ENCODE data around the gene WDR54. TPM values are rescaled to one million over a fixed set of nuclear protein-coding genes. Genes with fewer than 3 reads are reported as not detected.
"Not testable (repeated sequence)": the region's sequence is repeated elsewhere in the genome, so short reads cannot be mapped to it uniquely, and the experiment has no call there.

Gene WDR54
- total RNA-seq, 3 donors from 2014 or later, result 29.1 to 32.1 (median 31.3) TPM

DNA sequence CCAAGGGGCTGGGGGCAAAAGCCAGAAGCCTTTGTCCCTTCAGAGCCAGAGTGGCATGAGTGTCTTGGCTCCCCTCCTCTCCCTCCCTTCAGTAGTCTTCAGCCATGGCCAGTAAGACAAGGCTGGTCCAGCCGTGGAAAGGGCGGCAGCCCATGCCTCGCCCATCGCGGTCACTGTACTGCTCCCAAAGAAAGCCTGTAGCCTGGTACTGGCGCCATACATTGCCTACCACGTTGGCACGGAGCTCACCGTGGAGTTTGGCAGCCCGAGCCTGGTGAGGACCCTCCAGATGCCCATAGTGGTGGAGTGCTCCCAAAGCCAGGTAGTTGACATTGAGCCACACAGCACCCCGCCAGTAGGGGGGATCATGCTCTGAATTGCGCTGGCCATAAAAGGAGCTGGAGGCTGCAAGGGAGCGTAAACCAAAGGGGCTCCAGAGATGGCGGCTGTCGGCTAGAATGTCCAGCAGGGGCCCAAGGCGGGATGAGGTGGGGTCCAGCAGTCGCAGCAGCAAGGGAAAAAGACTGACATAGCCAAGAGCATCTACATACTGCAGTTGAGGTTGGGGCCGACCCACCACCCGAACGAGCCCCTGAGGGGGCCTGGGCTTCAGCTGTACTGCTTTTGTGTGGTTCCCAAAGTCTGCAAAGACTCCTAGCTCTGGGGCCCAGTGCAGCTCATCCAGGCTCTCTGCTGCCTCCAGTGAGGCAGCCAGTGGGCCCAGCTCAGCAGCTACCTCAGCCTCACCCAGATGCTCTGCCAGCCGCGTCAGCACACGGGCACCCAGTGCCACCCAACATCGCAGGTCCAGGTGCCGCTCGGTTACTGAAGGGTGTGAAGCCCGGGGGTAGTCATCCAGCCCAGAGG, 39.9 kb downstream of the WDR54 start:
- no peak for DNase-seq

DNA sequence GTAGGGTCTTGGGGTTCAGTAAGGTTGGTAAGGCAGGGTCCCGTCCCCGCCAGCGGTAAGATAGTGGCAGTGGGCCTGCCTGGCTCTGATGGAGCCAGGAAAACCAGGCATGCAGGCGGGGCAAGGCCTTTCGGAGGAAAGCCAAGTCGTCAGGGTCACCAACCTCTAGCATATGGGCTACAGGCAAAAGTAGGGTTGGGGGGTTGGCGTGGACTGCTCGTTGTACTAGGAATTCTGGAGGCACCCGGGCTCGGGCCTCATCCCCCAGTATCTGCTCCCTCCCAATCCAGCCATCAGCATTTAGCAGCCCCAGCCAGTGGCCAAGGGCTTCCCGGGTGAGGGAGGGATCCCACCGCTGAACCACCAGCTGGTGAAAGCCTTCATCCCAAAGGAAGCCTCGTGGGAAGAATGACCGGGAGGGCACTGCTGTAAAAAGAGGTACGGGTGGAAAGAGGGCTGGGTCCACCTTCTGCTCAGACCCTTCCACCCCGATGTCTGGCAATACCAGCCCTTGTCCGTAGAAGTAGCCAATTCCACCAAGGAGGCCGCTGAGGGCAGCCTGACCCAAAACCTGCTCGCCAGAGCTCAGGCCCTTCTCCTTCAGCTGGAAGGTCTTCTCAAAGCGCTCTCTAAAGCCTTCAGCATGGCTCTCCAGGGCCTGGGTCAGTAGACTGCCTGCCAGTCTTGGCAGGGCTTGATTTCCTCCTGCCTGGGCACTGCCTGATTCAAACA, 40.7 kb downstream of the WDR54 start:
- peaks cover 42% of the 10 kb centered on the region for H3K4me1 Mint-ChIP-seq (ENCODE audit: low read depth)
- no peaks in the 10 kb centered on the region for H3K27me3 Mint-ChIP-seq (ENCODE audit: low read depth)
- DNase-seq (no peak), ATAC-seq (no peak)
- H3K9me3 Mint-ChIP-seq, result no peaks in the 10 kb centered on the region
- no peak overlapping the region for H3K4me3 Mint-ChIP-seq
- peaks cover 12% of the 10 kb centered on the region for H3K36me3 Mint-ChIP-seq (ENCODE audit: insufficient read depth)

More for the DNA sequence above, 39.9 kb downstream of the WDR54 start:
- H3K27me3 Mint-ChIP-seq (ENCODE audit: low read depth), result no peaks in the 10 kb centered on the region
- no peaks in the 10 kb centered on the region for H3K9me3 Mint-ChIP-seq
- peaks cover 14% of the 10 kb centered on the region for H3K36me3 Mint-ChIP-seq (ENCODE audit: insufficient read depth)
- ATAC-seq, result no peak
- peaks cover 49% of the 10 kb centered on the region for H3K4me1 Mint-ChIP-seq (ENCODE audit: low read depth)
- H3K4me3 Mint-ChIP-seq, result no peak overlapping the region

DNA sequence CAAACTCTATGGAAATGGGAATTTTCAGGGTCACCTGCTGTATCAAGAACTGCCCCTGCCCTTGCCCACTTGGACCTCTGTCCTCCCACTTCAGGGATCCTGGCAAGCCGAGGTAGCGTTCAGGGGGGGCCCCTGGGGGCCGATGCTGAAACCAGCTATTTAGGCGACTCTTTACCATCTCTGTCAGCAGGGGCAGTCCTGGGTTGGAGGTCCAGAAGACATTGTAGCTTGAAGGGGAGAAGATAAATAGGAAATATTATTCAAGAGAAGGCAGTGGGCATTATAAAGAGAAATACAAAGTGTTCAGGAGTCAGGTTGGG, 41.2 kb downstream of the WDR54 start:
- no peak for DNase-seq
- Mint-ChIP-seq H3K4me3 (peak overlapping the region; percentile 35), H3K9me3 (no peaks in the 10 kb centered on the region), H3K4me1 (ENCODE audit: low read depth) (peaks cover 39% of the 10 kb centered on the region), H3K36me3 (ENCODE audit: insufficient read depth) (peaks cover 11% of the 10 kb centered on the region), H3K27me3 (ENCODE audit: low read depth) (no peaks in the 10 kb centered on the region)
- no peak for ATAC-seq

DNA sequence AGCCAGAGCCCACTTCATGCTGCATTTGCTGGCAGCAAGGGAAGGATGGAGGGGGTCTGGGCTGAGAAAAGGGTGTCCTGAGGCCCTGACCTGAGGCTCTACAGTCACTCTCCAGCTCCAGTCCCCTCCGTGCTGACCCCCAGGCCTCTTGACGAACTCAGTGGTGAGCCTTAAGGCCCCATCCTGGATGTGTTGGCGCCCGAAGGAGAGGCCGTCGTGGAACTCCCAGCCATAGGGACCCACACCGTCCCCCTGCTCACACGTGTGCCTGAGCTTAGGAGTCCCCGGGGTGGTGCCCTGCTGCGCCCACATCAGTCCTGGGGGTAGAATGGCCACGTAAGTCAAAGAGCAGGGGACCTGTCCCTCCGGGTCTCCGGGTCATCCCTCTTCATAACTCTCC, 42.9 kb downstream of the WDR54 start:
- Mint-ChIP-seq H3K36me3 (ENCODE audit: insufficient read depth) (peaks cover 11% of the 10 kb centered on the region), H3K4me3 (peak overlapping the region; percentile 96), H3K27me3 (ENCODE audit: low read depth) (no peaks in the 10 kb centered on the region), H3K4me1 (ENCODE audit: low read depth) (peaks cover 28% of the 10 kb centered on the region), H3K9me3 (no peaks in the 10 kb centered on the region)
- peak; percentile 3 to 5 for ATAC-seq
- no peak for DNase-seq

DNA sequence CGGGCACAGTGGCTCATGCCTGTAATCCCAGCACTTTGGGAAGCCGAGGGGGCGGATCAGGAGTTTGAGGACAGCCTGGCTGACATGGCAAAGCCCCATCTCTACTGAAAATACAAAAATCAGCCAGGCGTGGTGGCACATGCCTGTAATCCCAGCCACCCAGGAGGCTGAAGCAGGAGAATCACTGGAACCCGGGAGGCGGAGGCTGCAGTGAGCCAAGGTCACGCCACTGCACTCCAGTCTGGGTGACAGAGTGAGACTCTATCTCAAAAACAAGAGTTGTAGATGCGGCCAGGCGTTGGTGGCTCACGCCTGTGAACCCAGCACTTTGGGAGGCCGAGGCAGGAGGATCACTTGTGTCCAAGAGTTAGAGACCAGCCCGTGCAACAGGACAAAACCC, 49.2 kb downstream of the WDR54 start:
- H3K4me1 Mint-ChIP-seq (ENCODE audit: low read depth), result peaks cover 23% of the 10 kb centered on the region
- not testable (repeated sequence) for H3K27me3 Mint-ChIP-seq (ENCODE audit: low read depth); ATAC-seq; H3K9me3 Mint-ChIP-seq; DNase-seq
- peaks cover 15% of the 10 kb centered on the region for H3K36me3 Mint-ChIP-seq (ENCODE audit: insufficient read depth)
- H3K4me3 Mint-ChIP-seq, result peak overlapping the region; percentile 64

DNA sequence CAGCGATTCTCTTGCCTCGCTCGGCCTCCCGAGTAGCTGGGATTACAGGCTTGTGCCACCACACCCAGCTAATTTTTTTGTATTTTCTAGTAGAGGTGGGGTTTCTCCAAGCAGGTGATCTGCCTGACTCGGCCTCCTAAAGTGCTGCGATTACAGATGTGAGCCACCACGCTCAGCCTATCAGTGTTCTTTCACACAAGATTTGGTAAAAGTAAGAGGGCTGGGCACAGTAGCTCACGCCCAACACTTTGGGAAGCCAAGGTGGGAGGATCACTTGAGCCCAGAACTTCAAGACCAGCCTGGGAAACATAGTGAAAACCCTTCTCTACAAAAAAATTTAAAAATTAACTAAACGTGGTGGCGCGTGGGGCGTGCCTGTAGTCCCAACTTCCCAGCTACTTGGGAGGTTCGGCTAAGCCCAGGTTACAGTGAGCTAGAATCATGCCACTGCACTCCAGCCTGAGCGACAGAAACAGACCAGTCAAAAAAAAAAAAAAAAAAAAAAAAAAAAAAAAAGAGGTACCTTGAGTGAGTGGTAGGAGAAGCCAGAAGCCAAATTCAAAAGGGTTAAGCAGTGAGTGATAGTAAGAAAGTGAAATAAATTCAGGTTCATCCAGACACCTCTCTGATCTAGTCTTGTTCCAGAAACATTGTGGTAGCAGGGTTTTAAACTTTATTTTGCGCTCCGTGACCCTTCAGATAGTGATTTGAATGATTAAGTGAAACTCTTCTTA, 50.0 kb downstream of the WDR54 start:
- no peak for DNase-seq
- H3K27me3 Mint-ChIP-seq (ENCODE audit: low read depth), result no peaks in the 10 kb centered on the region
- peaks cover 16% of the 10 kb centered on the region for H3K36me3 Mint-ChIP-seq (ENCODE audit: insufficient read depth)

DNA sequence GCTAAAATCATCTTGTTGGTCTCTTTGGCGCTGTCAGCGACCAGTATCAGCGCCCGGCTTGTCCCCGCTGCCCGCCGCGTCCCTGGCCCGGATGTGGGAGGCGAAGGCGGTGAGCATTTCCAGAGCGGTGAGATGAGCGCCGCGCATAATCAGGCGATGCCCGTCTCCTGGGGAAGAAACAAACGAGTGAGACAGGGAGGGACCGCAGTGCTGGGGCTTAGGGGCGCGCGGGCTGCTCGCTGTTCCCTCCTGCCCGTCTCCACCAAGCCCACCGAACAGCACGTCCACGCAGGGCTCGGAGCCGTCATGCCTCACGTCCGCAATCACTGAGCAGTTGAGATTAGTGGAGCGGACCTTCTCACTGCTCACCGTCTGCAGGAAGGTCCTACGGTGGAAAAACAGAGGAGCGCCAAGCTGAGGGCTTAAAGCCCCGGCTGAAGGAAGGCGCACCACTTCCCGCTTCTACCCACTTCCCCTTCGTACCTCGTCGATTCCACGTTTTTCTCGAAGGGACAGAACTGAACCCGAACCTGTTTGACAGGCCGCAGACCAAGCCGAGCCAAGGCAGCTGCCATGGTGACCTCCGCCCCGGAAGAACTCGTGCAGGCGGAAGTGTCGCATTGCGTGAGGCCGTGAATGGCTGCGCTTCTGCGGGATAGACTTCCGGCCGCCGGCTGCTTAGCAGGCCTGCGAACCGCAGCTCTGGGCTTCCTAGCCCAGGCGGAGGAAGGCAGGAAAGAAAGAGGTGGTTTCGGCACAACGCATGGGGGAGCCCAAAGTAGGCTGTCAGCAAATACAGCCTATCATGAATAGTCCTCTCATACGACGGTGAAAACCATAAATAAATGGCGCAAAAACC, 50.8 kb downstream of the WDR54 start, which contains the start of gene MRPL53:
Gene MRPL53, minus strand, starts transcription at position 595 of the 859 bp plus-strand sequence. Its CDS starts 20 bp downstream, at position 575.
- ATAC-seq (peak; percentile 96 to 97), DNase-seq (peak; percentile 96)
- H3K9me3 Mint-ChIP-seq, result no peaks in the 10 kb centered on the region
- H3K4me1 Mint-ChIP-seq (ENCODE audit: low read depth), result peaks cover 20% of the 10 kb centered on the region
- no peaks in the 10 kb centered on the region for H3K27me3 Mint-ChIP-seq (ENCODE audit: low read depth)
- peaks cover 16% of the 10 kb centered on the region for H3K36me3 Mint-ChIP-seq (ENCODE audit: insufficient read depth)
- peak within 1 kb of the TSS; percentile 99 for H3K4me3 Mint-ChIP-seq

More for the DNA sequence above, 50.0 kb downstream of the WDR54 start:
- peak overlapping the region; percentile 99 for H3K4me3 Mint-ChIP-seq
- H3K9me3 Mint-ChIP-seq, result no peaks in the 10 kb centered on the region
- ATAC-seq, result peak in 1 of 2 donors; percentile 3
- H3K4me1 Mint-ChIP-seq (ENCODE audit: low read depth), result peaks cover 20% of the 10 kb centered on the region

DNA sequence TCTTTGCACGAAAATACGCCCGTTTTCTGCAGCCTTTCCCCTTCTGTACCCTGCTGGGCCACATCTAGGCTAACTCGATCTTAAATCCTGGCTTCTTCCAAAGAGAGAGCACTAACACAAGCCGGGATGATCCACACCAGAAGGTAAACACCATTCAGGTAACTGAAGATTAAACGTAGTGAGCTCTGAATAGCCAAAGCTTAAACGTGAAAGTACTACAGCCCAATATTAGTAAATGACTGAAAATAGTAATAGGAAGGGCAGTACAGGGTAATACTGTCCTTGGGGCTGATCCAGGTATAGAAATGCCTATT, 51.4 kb downstream of the WDR54 start:
- H3K4me1 Mint-ChIP-seq (ENCODE audit: low read depth), result peaks cover 20% of the 10 kb centered on the region
- no peaks in the 10 kb centered on the region for H3K27me3 Mint-ChIP-seq (ENCODE audit: low read depth)
- H3K36me3 Mint-ChIP-seq (ENCODE audit: insufficient read depth), result peaks cover 19% of the 10 kb centered on the region
- DNase-seq (no peak), ATAC-seq (peak in 1 of 2 donors; percentile 1)
- no peaks in the 10 kb centered on the region for H3K9me3 Mint-ChIP-seq
- H3K4me3 Mint-ChIP-seq, result peak overlapping the region; percentile 99

DNA sequence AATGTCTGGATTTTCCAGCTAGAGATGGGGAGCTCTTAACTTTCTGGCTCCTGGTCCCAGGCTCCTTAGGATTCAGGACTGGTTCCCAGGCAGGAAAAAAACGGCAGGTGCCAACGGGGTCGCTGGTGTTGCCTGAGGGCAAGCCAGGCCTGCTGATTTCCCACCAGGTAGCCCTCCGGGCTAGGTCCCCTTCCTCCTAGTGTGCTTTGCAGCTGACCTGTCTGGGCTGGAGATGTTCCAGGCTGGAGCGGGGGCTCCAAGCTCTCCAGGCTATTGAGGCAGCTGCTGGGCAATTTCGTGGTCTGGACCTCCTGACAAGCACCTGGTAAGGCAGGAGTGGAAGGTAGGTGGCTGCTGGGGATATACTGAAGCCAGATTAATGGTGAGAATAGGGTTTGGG, 53.0 kb downstream of the WDR54 start:
- H3K4me1 Mint-ChIP-seq (ENCODE audit: low read depth), result peaks cover 23% of the 10 kb centered on the region
- H3K27me3 Mint-ChIP-seq (ENCODE audit: low read depth), result no peaks in the 10 kb centered on the region
- no peak for DNase-seq
- peaks cover 23% of the 10 kb centered on the region for H3K36me3 Mint-ChIP-seq (ENCODE audit: insufficient read depth)
- no peaks in the 10 kb centered on the region for H3K9me3 Mint-ChIP-seq
- H3K4me3 Mint-ChIP-seq, result peak overlapping the region; percentile 26
- no peak for ATAC-seq

DNA sequence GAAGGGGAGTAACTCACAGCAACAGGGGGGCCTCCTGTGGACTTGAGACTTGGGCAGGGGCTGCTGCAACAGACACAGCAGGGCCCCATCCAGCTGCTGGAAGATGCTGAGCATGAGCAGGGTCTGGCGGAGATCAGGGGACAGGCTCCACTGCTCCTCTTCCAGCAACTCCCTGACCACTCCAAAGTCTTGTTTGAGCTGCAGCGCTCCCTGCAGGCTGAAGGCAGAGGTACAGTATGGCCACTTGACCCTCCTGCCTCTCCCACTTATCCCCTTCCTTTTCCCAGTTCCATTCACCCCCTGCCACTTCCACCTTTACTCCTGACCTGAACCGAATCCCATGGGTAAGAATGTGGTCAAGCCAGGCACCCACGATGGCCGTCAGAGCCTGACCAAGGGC, 53.4 kb downstream of the WDR54 start:
- peaks cover 23% of the 10 kb centered on the region for H3K36me3 Mint-ChIP-seq (ENCODE audit: insufficient read depth)
- no peaks in the 10 kb centered on the region for H3K9me3 Mint-ChIP-seq
- no peaks in the 10 kb centered on the region for H3K27me3 Mint-ChIP-seq (ENCODE audit: low read depth)
- ATAC-seq (no peak), DNase-seq (no peak)
- H3K4me1 Mint-ChIP-seq (ENCODE audit: low read depth), result peaks cover 21% of the 10 kb centered on the region
- no peak overlapping the region for H3K4me3 Mint-ChIP-seq

Other genes with a start within 250 kb of the WDR54 start
- gene MOB1A, start 242.9 kb upstream of the WDR54 start, total RNA-seq, result 100 to 1,000 TPM; 171 to 175 (median 173) TPM
- gene MTHFD2, start 223.1 kb upstream of the WDR54 start, total RNA-seq, result 100 to 1,000 TPM; 408 to 545 (median 430) TPM
- 1 to 10 TPM; 1.3 to 1.5 (median 1.4) TPM for gene SLC4A5, start 78.3 kb upstream of the WDR54 start, total RNA-seq
- 10 to 100 TPM; 94.4 to 97.7 (median 97.6) TPM for gene DCTN1, start 41.4 kb upstream of the WDR54 start, total RNA-seq
- gene C2orf81, start 111 bp upstream of the WDR54 start, total RNA-seq, result 1 to 10 TPM; 1.3 to 1.4 (median 1.4) TPM
- gene RTKN, start 20.2 kb downstream of the WDR54 start, total RNA-seq, result 1 to 10 TPM in 1 of 3 donors, under 1 TPM in 2; 0.47 to 1.0 (median 0.71) TPM
- 10 to 100 TPM; 49.3 to 72.6 (median 55.8) TPM for gene INO80B, start 33.4 kb downstream of the WDR54 start, total RNA-seq
- 10 to 100 TPM; 19.3 to 21.5 (median 19.4) TPM for gene WBP1, start 36.7 kb downstream of the WDR54 start, total RNA-seq
- gene MOGS, start 43.7 kb downstream of the WDR54 start, total RNA-seq, result 100 to 1,000 TPM in 2 of 3 donors, 10 to 100 TPM in 1; 98.7 to 107 (median 103) TPM
- 100 to 1,000 TPM; 105 to 106 (median 106) TPM for gene MRPL53, start 51.0 kb downstream of the WDR54 start, total RNA-seq
- gene CCDC142, start 61.3 kb downstream of the WDR54 start, total RNA-seq, result 10 to 100 TPM; 13.7 to 17.3 (median 13.9) TPM
- gene TTC31, start 61.4 kb downstream of the WDR54 start, total RNA-seq, result 10 to 100 TPM; 22.4 to 23.8 (median 23.4) TPM
- under 1 TPM in 2 of 3 donors, not detected in 1; 0.22 to 0.24 TPM for gene LBX2, start 77.9 kb downstream of the WDR54 start, total RNA-seq
- 10 to 100 TPM; 21.7 to 32.4 (median 28.8) TPM for gene PCGF1, start 86.0 kb downstream of the WDR54 start, total RNA-seq
- not detected for gene TLX2, start 92.7 kb downstream of the WDR54 start, total RNA-seq
- gene DQX1, start 104.5 kb downstream of the WDR54 start, total RNA-seq, result under 1 TPM; 0.28 to 0.34 (median 0.30) TPM
- 100 to 1,000 TPM; 200 to 204 (median 203) TPM for gene AUP1, start 108.0 kb downstream of the WDR54 start, total RNA-seq
- gene HTRA2, start 108.2 kb downstream of the WDR54 start, total RNA-seq, result 10 to 100 TPM; 46.2 to 54.6 (median 50.5) TPM
- 1 to 10 TPM in 1 of 3 donors, under 1 TPM in 2; 0.49 to 1.0 (median 0.99) TPM for gene LOXL3, start 132.2 kb downstream of the WDR54 start, total RNA-seq
- 10 to 100 TPM; 24.1 to 27.9 (median 25.9) TPM for gene DOK1, start 133.0 kb downstream of the WDR54 start, total RNA-seq
- not detected for gene M1AP, start 226.6 kb downstream of the WDR54 start, total RNA-seq
- gene SEMA4F, start 232.5 kb downstream of the WDR54 start, total RNA-seq, result 1 to 10 TPM; 5.3 to 6.4 (median 5.4) TPM

Data from activated T-cell treated with anti-CD3 and anti-CD28 coated beads, Interleukin-2, amount 50 U/mL, for 4 hours (primary cell).